ENCODE results near the gene LRFN2.

LRFN2 gene

GRCh38 chr6:40490508-40490907 lies 96.7 kb downstream of the LRFN2 start:
- H3K4me3 Mint-ChIP-seq, result no peak overlapping the region
- no peak for ATAC-seq
- no peak overlapping the region for H3K27ac Mint-ChIP-seq
- no peak for DNase-seq
- no peaks in the 10 kb centered on the region for H3K9me3 Mint-ChIP-seq
- H3K27me3 Mint-ChIP-seq, result peaks cover 14% of the 10 kb centered on the region
- no peaks in the 10 kb centered on the region for H3K4me1 Mint-ChIP-seq

DNA sequence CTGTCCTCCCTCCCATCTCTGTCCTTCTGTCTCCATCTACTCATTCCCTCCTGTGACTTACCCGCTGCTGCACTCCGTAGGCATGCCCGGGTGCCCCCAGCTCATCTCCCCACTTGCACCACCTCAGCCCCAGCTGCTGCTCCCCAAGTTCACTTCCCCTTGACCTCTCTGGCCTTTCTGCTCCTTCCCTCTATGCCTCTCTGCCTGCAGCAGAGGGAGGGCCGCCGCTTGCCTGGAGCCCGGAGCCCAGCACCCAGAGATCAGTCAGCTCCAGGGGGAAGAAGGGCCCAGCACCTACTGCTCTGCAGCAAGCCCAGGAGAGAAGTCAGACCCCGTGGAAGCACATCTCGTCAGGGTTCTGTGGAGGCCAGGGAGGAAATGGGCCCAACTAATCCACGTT lies 97.4 kb downstream of the LRFN2 start:
- H3K27ac Mint-ChIP-seq, result peak overlapping the region in 1 of 2 donors; percentile 49
- H3K4me3 Mint-ChIP-seq, result no peak overlapping the region
- no peak for DNase-seq
- peak; percentile 16 for ATAC-seq
- H3K27me3 Mint-ChIP-seq, result peaks cover 14% of the 10 kb centered on the region
- H3K4me1 Mint-ChIP-seq, result no peaks in the 10 kb centered on the region
- H3K9me3 Mint-ChIP-seq, result no peaks in the 10 kb centered on the region

DNA sequence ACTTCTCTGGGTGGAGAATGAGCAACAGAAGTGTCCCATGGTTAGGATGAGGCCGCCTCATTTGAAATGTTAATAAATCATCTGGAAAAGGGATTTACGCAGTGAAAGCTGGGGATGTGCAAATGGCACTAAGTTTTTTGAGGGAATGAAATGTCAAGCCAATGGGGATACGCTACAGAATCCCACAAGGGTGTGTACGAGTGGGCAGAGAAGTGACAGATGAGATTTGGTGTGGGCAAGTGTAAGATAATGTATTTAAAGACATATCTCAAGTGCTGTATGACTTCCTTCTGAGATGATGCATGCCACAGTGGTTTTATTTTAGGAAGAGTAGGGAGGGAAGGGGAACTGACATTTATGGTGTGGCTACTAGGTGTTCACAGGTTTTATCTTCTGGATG lies 100.6 kb downstream of the LRFN2 start:
- no peak for ATAC-seq
- DNase-seq, result no peak
- Mint-ChIP-seq H3K9me3 (no peaks in the 10 kb centered on the region), H3K27me3 (peaks cover 14% of the 10 kb centered on the region), H3K27ac (no peak overlapping the region), H3K4me1 (no peaks in the 10 kb centered on the region), H3K4me3 (no peak overlapping the region)

- no peak overlapping the region for H3K4me3 Mint-ChIP-seq
- no peaks in the 10 kb centered on the region for H3K9me3 Mint-ChIP-seq
- no peak for ATAC-seq
- H3K4me1 Mint-ChIP-seq, result no peaks in the 10 kb centered on the region
- H3K27me3 Mint-ChIP-seq, result peaks cover 14% of the 10 kb centered on the region
- no peak overlapping the region for H3K27ac Mint-ChIP-seq
- DNase-seq, result no peak
Observed at GRCh38 chr6:40485795-40486194, 101.4 kb downstream of the LRFN2 start.

GRCh38 chr6:40485300-40485699 lies 101.9 kb downstream of the LRFN2 start:
- Mint-ChIP-seq H3K27me3 (peaks cover 14% of the 10 kb centered on the region), H3K4me3 (no peak overlapping the region), H3K9me3 (no peaks in the 10 kb centered on the region), H3K4me1 (no peaks in the 10 kb centered on the region), H3K27ac (no peak overlapping the region)
- ATAC-seq (no peak), DNase-seq (no peak)

DNA sequence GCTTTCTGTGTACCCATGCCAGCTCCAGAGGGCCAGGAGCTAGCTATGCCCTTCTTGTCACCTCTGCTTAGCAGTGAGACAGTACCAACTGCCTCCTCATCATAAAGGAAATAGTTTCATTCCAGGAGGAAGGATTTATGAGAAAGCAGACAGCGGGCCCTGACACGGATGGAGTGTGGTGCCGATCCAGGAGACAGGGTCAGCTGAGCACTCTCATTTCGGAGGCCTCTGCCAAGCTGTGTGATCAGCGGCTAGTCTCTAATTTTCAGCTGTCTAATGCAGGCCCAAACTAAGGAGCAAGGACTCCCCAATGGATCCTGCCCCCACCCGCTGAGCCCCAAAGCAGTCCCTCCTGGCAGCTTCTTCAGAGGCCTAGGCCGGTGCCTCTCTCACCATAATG lies 103.1 kb downstream of the LRFN2 start:
- Mint-ChIP-seq H3K27me3 (peaks cover 10% of the 10 kb centered on the region), H3K4me3 (no peak overlapping the region), H3K27ac (peak overlapping the region in 1 of 2 donors; percentile 75), H3K9me3 (no peaks in the 10 kb centered on the region), H3K4me1 (no peaks in the 10 kb centered on the region)
- DNase-seq (no peak), ATAC-seq (no peak)

GRCh38 chr6:40482532-40482931 lies 104.6 kb downstream of the LRFN2 start:
- DNase-seq (no peak), ATAC-seq (no peak)
- H3K4me3 Mint-ChIP-seq, result no peak overlapping the region
- H3K9me3 Mint-ChIP-seq, result no peaks in the 10 kb centered on the region
- H3K4me1 Mint-ChIP-seq, result peaks cover 6% of the 10 kb centered on the region
- H3K27ac Mint-ChIP-seq, result no peak overlapping the region
- H3K27me3 Mint-ChIP-seq, result peaks cover 8% of the 10 kb centered on the region

GRCh38 chr6:40480678-40481077 lies 106.5 kb downstream of the LRFN2 start:
- H3K9me3 Mint-ChIP-seq, result no peaks in the 10 kb centered on the region
- ATAC-seq (no peak), DNase-seq (no peak)
- no peak overlapping the region for H3K4me3 Mint-ChIP-seq
- H3K4me1 Mint-ChIP-seq, result peaks cover 6% of the 10 kb centered on the region
- no peak overlapping the region for H3K27ac Mint-ChIP-seq
- peaks cover 8% of the 10 kb centered on the region for H3K27me3 Mint-ChIP-seq

DNA sequence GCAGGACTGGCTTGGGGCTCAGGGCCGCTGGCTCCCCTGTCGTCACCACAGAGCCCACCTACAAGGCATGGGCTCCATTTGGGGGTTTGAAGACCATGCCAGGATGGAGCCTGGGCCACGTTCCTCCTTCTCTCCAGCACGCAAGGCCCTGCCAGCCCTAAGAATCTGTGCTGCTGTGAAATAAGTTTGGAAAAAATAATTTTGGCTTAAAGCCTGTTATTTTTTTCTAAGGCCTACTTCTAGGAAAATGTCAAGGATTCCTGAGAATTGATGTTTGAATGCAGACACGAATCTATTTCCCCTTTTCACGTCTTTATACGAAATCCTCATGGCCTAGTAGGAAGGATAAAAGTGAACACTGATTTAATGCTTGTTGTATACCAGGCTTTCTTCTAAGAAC lies 107.5 kb downstream of the LRFN2 start:
- ATAC-seq (no peak), DNase-seq (no peak)
- no peaks in the 10 kb centered on the region for H3K9me3 Mint-ChIP-seq
- peaks cover 6% of the 10 kb centered on the region for H3K4me1 Mint-ChIP-seq
- no peak overlapping the region for H3K27ac Mint-ChIP-seq
- H3K4me3 Mint-ChIP-seq, result no peak overlapping the region
- peaks cover 8% of the 10 kb centered on the region for H3K27me3 Mint-ChIP-seq

- no peak for ATAC-seq
- H3K27ac Mint-ChIP-seq, result no peak overlapping the region
- H3K4me3 Mint-ChIP-seq, result no peak overlapping the region
- no peak for DNase-seq
- peaks cover 8% of the 10 kb centered on the region for H3K27me3 Mint-ChIP-seq
- H3K4me1 Mint-ChIP-seq, result peaks cover 6% of the 10 kb centered on the region
- no peaks in the 10 kb centered on the region for H3K9me3 Mint-ChIP-seq
Observed at GRCh38 chr6:40477246-40478126, 109.7 kb downstream of the LRFN2 start.

DNA sequence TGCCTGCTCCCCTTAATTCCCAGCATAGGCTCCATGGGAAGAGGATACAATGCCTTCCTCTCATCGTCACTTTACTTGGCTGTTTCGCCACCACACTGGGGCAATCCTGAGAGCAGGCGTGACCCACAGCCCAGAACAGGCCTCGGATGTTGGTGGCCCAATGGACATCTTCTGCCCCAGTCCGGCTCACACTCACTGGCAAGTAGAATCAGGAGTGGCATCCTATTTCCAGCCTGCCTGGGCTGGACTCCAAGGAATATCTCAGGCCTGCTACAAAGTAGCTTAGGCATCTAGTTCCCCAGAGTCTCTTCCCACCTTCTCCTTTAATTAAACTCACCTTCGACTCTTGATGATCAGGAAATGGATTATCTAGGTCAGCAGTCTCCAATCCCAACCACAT lies 110.5 kb downstream of the LRFN2 start:
- Mint-ChIP-seq H3K27me3 (peaks cover 8% of the 10 kb centered on the region), H3K9me3 (no peaks in the 10 kb centered on the region), H3K27ac (no peak overlapping the region), H3K4me1 (peaks cover 6% of the 10 kb centered on the region), H3K4me3 (no peak overlapping the region)
- ATAC-seq (no peak), DNase-seq (no peak)

GRCh38 chr6:40474937-40475336 lies 112.2 kb downstream of the LRFN2 start:
- Mint-ChIP-seq H3K9me3 (no peaks in the 10 kb centered on the region), H3K4me1 (peaks cover 6% of the 10 kb centered on the region), H3K27me3 (peaks cover 8% of the 10 kb centered on the region), H3K27ac (no peak overlapping the region), H3K4me3 (no peak overlapping the region)
- no peak for ATAC-seq
- DNase-seq, result no peak

DNA sequence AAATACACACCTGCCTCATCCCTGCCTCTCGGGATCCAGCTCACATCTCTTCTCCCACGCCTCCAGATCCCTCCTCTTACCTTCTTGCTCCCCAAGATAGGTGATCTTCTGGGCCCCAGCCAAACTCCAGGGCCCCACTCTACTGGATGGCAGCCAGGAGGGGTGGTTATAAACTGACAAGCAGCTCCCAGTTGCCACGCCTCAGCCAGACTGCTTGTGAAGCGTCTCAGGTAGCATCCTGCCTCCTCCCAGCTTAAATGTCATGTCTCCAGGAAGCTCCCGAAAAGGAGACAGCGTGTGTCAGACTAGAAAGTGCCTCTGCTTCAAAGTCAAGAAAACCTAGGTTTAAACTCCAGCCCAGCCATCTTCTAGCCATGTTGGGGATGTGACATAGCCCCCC lies 114.1 kb downstream of the LRFN2 start:
- Mint-ChIP-seq H3K27me3 (peaks cover 4% of the 10 kb centered on the region), H3K4me3 (no peak overlapping the region), H3K9me3 (no peaks in the 10 kb centered on the region), H3K27ac (peak overlapping the region in 1 of 2 donors; percentile 55), H3K4me1 (peaks cover 4% of the 10 kb centered on the region)
- ATAC-seq, result no peak
- no peak for DNase-seq

- Mint-ChIP-seq H3K27ac (no peak overlapping the region), H3K4me1 (no peaks in the 10 kb centered on the region), H3K27me3 (no peaks in the 10 kb centered on the region), H3K9me3 (no peaks in the 10 kb centered on the region), H3K4me3 (no peak overlapping the region)
- ATAC-seq (no peak), DNase-seq (no peak)
Observed at GRCh38 chr6:40472353-40472752, 114.8 kb downstream of the LRFN2 start.

DNA sequence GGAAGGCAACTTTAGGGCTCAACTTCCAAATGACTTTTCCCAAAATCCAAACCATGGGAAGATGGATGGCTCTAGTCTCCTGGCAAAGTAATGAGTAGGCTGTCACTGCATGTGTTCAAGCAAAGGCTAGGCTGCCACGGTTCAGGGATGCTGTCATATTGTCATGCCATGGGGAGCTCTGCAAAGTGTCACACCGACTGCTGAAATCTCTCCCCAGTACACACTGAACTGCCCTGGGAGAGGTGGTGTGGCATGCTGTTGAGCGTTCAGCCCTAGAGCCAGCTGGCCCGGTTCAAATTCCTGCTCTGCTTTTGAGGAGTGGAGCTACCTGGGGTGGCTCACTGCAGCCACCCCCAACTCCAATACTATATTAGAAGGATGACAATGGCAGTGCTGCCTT lies 115.9 kb downstream of the LRFN2 start:
- Mint-ChIP-seq H3K4me3 (no peak overlapping the region), H3K4me1 (no peaks in the 10 kb centered on the region), H3K27me3 (no peaks in the 10 kb centered on the region), H3K9me3 (no peaks in the 10 kb centered on the region), H3K27ac (no peak overlapping the region)
- no peak for ATAC-seq
- no peak for DNase-seq

DNA sequence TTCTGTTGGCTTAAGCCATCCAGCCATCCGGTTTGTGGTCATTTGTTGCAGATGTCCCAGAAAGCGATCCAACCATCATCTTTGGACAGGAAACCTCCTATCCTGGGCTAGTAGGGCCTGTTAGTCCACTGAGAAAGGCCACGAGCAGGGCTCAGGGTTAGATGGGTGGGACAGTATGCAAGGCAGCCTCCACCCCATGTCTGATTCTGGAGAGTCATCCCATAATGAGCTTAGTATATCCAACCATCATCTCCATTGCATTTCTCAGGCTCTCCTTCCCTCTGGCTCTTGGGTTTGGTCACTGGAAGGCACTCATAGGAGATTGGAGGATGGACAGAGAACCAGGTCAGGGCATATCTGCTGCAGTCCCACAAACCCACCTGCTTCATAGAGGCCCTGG lies 117.8 kb downstream of the LRFN2 start:
- DNase-seq (no peak), ATAC-seq (no peak)
- Mint-ChIP-seq H3K9me3 (no peaks in the 10 kb centered on the region), H3K4me3 (no peak overlapping the region), H3K27ac (no peak overlapping the region), H3K4me1 (no peaks in the 10 kb centered on the region), H3K27me3 (no peaks in the 10 kb centered on the region)

GRCh38 chr6:40466986-40467539 lies 120.1 kb downstream of the LRFN2 start:
- no peaks in the 10 kb centered on the region for H3K9me3 Mint-ChIP-seq
- H3K4me3 Mint-ChIP-seq, result no peak overlapping the region
- no peaks in the 10 kb centered on the region for H3K4me1 Mint-ChIP-seq
- no peak overlapping the region for H3K27ac Mint-ChIP-seq
- DNase-seq (no peak), ATAC-seq (no peak)
- no peaks in the 10 kb centered on the region for H3K27me3 Mint-ChIP-seq
